GM21447 (cell line): Measurements from ENCODE around the gene ACTR3.
A peak's percentile ranks its signal among the peaks of the same experiment; 100 is the strongest.

Experiments used
- ATAC-seq: cut with Tn5 transposase; IDR thresholded peaks from one replicate; pipeline ENCODE4 v1.9.1; 2021; ENCODE audit not compliant: unreplicated experiment

The ACTR3 gene

DNA sequence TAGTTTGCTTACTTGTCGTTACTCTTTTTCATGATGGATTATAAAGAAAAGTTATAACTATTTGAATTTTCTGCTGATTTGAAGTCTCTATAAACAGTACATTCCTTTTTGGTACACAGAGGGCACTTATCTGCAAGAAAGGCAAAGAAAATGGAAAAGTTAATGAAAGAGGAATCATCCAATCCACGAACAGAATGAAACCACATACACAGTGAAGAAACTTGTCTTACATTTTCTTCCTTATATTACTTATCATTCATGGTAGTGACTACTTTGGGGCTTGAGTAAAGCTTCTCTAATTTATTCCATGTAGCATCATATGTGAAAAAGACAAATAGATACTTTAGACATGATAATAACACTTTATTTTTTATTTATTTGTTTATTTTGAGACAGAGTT lies 14.8 kb upstream of the ACTR3 start:
- ATAC-seq, result no peak

DNA sequence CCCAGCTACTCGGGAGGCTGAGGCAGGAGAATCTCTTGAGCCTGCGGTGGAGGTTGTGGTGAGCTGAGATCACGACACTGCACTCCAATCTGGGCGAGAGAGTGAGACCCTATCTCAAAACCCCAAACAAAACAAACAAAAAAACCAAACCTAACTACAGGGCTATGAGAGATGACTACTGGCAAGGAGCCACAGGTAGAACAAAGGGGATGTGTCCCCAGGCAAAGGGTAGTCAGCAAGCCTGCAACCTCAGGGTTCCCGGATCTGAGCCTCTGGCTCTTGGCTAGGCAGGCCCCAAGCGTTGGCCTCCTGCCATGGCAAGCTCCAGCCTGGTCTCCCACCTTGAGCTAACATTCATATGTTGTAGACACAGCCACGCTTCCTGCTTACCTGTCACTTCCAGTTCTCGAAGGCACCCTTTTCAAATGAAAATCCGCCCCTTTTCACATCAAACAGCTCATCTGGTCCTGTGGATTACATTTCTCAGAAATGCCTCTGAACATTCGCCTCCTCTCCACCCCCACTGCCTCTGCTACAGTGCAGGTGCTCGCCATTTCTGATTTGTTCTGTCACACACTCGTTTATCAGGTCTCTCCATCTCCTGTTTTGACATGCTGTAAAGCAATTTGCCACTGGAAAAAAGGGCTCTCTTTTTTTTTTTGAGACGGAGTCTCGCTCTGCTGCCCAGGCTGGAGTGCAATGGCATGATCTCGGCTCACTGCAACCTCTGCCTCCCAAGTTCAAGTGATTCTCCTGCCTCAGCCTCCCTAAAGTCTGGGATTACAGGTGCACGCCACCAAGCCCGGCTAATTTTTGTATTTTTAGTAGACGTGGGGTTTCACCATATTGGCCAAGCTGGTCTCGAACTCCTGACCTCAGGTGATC lies 13.1 kb upstream of the ACTR3 start:
- ATAC-seq, result no peak

DNA sequence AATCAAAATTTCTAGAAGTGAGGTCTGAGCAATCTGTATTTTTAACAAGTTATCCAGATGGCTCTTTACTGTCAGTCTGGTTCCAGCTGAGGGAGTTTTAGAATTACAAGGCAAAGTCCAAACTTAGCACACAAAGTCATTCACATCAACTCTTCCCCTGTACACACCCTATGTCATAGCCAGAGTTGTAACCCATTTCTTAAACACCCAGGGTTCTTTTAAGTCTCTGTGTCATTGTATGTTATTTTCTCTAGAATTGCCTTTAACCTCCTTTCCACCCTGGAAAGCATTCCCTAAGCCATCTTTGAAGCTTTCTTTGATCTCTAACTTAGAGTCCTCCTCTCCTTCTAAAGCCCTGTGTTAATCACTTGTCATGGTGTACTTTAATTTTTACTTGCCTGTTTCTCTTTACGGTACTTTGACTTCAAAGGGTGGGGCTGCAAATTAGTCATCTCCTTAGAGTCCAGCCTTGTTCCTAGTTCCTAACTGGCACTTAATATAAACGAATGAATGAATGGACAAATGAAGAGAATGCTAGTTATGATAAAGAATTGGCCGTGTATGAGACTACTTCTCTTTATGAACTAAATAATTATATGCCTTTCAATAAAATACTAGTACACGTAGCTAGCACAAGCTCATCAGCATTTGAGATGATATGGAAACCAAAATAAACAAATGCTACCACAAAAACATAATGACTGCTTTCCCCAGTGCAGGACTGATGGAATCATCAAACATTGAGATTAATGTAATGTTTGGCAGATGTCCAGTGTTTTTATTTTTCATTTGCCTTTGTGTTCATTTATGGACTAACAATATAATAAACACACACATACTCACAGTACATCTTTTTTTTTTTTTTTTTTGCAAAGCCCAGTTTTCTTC lies 11.9 kb upstream of the ACTR3 start:
- no peak for ATAC-seq

DNA sequence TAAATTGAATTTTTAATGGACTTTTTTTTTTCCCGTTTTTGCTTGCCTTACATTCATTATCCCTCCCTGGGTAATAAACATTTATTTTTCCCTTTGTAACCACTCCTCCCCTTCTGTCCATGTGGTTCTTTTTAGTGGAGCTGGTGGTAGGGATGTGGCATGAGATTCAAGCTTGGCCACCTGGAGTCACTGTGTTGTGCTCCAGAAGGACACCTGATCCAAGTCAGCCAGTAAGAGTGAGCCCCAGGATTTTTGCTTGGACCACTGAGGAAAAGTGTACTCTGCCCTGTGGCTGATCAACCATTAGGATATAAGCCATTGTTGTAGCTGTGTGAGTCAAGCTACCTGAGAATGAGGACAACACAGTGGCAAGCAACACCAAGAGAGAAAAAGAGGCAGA lies 11.1 kb upstream of the ACTR3 start:
- ATAC-seq, result no peak

DNA sequence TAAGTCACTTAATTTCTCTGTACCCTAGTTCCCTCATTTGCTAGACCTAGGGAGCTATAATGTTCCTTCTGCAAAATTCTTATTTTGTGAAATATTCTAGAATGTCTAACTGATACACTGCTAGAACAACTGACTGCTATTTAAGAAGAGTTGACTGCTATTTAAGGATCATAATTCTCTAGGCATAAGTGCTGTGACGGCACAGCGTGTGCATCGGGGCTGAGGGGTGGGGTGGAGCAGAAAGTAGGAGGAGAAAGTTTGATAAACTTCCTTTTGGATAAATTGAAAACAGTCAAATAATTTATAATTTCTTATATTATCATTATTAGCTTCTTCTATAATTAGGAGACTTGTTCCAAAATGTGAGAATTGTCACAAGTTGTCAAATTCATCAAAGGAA lies 10.4 kb upstream of the ACTR3 start:
- ATAC-seq, result no peak

DNA sequence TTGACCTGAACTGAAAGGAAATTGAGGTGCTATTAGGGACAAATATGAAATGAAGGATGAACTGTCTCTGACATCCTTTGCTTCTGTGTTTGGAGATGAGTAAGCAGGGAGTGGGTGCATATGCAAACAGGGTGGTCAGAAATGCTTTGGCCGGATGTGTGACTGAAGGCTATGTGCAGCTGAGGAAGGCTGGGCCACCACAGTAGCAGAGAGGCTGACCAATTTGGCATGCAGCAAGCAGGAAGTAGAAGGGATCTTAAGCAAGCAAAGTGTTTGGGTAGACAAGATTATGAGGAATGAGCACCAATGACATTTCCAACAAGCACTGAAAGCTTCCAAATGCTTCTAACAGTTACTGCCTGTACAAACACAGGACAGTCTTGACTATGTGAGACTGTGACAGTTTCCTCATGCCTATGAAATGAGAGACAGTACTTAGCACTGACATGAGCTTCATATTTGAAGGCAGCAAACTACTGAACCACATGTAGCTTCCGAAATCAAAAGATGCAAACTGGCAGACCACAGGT lies 3.3 kb upstream of the ACTR3 start:
- peak; percentile 66 for ATAC-seq

DNA sequence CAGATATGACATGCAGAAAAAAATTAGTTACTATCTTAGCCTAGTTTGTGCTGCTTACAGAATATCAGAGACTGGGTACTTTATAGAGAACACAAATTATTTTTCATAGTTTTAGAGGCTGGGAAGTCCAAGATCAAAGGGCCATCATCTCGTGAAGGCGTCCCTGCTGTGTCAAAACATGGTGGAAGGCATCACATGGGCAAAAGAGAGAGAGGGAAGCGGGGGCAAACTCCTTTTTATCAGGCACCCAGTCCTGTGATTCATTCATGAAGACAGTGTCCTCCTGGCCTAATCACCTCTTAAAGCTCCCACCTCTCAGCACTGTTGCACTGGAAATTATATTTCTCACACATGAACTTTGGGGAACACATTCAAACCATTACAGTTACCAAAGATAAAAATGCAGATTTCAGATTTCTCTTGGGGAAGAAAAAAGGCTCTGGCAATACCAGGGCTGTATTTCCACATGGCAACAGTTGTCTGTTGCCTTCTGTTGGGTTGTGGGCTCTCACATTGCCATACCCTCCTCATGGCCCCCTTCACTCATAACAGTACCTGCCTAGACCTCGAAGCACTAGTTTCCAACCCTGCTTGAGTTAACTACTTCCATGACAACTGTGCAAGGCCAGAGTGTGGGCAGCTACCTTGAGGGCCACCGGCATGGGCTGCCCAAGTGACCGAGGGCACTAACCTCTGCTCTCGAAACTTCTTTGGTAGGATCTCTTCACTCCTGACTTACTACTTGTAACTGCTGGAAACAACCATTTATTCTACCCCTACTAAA lies 2.7 kb upstream of the ACTR3 start:
- ATAC-seq, result no peak

DNA sequence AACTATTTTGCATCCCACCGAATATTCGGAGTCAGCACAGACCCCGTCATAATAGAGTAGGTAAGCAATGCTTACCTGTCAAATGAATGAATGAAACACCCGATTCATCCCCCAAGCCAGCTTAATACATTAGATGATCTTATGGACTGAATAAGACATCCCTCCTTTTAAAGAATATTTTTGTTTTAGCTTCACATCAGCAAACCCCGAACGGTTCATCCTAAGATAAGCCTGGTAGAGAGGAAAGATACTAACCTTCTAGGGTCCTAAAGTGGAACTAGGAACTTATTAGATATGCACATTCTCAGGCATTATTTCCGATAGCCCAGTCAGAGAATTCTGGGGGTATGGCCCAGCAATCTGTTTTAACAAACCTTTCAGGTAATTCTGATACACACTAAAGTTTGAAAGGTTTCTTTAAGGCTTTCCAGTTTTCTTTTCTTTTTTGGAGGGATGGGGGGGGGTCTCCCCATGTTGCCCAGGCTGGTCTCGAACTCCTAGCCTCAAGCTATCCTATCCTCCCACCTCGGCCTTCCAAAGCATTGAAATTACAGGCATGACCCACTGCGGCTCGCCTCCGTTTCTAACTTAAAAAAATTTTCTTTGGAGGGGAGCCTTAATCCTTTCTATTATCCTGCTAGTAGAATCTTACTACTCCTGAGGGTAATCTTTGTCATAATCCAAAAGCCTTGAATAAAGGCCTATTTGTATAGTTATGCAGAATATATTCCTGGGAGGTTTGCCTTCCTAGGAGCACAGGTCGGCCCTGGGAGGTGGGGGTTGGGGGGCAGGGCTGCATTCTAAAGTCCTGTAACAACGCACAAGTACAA lies 1.0 kb upstream of the ACTR3 start:
- no peak for ATAC-seq

DNA sequence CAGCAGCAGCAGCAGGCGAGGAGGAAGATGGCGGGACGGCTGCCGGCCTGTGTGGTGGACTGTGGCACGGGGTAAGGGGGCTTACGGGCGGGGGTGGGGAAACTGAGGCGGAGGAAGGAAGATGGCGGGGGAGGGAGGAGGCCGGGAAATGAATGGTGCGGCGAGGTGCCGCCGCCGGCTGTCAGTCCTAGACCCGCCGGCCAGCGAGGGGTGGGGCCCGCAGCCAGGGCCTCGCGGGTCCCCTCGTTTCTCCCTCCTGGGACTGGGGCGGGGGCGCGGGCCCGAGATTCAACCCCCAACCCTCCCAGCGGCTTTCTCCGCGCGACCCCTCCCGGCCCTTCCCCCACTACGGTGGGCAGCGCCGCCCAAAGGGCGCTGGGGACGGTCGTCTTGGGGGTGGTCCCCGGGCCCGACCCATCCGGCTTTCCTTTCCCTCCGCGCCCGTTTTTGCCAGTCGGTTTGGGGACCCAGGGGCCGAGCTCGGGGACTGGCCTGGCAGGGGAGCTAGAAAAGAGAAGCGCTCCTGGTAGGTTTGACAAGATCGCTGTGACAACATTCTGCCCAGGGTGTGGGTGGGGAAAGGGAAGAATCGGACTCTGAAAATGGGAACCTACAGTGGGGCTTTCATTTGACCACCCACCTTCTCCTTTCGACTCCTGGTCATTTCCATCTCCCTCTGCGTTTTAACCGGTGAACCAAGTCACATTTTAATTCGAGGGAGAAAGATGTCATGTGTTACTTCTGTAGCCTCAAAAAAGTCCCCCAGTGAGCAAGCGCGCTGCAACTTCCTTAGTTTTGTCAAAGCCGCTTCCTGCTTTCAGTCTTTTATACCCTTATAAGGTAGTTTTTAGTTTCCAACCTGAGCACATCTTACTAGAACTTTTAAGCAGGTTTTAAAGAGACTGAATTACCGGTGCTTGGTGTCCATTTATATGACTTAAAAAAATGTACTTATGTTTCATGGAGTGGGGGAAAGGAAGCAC lies 655 bp downstream of the ACTR3 start:
- peak; percentile 30 for ATAC-seq

DNA sequence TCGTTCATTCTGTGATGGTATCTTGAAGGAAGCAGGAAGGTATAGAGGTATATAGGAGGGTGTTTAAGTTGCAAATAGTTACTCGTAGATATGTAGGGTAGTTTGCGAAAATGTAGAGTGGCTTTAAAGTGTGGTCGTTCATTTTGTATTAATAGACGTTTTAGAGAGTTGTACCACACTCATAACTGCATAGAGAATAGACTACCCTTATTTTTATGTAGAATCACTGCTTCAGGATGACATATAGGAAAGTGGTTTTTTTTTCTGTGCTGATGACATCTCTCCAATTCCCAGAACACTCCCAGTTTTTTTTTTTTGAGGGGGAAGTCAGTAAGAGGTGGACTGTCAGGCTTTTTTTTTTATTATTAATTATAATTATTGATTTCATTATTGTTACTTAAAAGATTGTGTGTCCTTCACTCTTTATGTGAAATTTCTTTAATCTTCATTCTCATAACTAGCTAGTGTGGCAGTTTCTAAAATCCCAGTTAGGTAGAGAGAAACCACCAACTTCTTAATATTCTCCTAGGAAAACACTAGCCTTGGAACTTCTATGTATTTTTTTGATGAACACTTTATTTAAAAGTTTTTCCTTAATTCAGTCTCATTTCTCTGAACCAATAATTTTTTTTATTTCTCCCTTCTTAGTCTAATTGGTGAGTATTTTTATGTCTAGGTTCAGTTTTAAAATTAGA lies 1.5 kb downstream of the ACTR3 start:
- ATAC-seq, result no peak

DNA sequence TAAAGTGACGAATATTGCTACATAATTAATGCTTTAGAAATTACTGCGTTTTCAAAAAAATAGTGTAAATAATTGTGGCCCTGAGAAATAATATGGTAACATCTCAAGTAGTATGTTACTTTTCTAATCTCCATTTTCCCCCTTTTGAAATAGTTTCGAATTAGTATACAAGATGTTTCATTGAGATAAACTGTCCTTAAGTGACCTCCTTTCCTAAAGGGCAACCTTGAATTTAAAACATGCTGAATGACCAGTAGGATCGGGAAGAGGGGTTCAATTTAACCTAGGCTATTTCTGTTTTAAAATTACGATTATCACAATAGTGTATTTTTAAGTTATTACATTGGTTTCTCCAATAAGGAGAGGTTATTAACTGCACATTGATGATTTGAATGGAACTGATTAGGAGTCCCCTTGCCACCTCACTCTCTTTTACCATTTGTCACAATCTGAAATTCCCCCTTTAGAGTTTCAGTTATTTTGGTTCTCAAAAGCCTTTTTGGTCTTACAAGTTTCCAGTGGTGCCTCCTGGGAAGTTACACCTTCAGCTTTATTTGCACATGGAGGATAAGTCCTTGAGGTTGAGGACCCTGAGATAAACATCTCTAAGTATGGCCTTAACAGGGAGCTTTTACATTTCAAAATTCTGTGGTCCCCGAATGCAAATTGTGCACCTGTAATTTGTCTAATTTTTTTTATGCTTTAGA lies 2.3 kb downstream of the ACTR3 start:
- no peak for ATAC-seq

DNA sequence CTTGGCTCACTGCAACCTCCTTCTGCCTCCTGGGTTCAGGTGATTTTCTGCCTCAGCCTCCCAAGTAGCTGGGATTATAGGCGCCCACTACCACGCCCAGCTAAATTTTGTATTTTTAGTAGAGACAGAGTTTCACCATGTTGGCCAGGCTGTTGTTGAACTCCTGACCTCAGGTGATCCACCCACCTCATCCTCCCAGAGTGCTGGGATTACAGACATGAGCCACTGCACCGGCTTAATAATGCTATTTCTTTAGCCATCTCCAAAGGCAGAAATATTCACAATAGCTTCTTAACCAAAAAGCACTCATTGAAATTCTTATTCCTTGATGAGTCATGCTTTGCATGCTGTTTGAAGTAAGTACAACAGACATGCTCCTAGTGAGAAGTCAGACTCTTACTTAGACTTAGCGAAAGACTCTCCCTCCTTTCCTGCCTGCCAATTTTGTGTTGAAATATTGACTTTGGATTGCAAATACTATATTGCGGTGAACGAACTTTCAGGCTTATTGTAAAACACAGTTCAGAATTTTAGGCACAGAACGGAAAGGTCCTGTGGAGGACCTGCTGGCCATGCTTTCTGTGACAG lies 4.4 kb downstream of the ACTR3 start:
- no peak for ATAC-seq

DNA sequence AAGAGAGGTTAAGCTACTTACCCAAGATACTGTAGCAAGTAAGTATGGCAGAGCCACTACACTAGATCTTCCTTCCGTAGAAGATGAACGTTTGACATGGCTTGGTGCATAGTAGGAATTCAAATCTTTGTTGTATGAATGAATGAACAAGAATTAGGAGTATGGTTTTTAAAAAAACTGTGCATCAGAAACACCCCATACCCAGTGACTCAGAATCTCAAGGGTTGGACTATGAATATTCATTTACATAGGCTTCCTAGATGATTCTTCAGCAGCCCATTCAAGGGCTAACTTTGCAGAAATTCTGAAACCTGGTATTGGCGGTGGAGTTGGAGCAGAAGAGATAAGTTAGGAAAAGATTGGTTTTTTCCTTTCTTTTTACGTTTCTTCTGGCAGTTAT lies 5.4 kb downstream of the ACTR3 start:
- no peak for ATAC-seq

DNA sequence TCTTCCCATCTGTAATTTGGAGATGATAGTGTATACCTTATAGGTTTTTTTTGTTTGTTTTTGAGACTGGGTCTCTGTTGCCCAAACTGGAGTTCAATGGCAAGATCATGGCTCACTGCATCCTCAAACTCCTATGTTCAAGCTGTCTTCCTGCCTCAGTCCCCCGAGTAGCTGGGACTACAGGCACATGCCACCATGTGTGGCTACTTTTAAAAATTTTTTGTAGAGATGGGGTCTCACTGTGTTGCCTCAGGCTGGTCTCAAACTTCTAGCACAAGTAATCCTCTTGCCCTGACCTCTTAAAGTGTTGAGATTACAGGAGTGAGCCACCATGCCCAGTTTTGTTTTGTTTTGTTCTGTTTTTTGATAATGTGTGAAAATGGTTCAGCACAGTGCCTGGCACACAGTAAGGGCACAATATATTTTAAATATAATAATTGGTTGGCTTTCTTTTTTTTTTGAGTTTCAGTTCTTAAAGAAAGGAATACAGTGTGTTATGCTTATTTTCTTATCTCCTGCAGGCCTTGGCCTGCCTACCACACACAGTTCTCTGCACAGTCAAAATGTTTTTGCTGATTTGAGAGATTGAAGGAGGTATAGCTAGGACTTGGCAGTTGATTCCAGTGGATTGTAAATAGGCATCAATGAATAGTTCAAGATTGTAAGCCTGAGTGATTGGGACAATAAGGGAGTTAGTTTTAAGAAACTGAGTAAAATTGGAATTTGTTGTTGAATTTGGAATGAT lies 6.1 kb downstream of the ACTR3 start:
- no peak for ATAC-seq

DNA sequence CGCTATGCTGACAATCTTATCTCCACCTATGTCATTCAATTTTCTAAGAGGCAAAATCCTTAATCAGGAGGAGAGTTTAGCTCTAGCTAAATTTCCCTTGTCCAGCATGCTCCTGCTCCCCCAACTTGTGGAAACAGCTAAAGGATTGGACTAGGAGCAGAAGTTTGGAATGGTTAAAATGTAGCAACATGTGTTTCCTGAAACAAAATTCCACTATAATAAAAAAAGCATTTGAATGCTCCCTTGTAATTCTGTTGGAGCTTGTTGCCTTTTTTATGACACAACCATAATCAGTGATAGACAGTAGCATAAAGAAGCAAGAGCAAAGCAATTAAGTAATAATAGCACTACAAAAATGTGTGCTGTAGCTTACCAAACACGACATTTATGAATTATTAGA lies 6.9 kb downstream of the ACTR3 start:
- no peak for ATAC-seq

DNA sequence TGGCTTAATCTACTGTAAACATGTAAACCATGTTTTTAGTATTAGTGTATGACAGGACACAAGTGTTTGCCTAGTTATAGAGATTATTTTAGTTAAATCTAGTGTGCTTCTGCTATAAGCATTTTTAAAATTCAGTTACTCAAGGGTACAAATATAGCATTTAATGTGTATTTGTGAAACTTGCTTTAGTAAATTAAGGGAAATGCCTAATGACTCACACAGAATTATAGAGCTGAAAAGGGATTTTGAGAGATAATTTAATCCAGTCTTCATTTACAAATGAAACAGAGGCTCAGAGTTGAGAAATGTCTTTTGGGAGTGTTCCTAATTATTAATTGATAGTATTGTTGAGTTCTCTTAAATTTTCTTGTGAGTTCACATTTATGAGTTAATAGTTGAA lies 8.2 kb downstream of the ACTR3 start:
- ATAC-seq, result no peak

DNA sequence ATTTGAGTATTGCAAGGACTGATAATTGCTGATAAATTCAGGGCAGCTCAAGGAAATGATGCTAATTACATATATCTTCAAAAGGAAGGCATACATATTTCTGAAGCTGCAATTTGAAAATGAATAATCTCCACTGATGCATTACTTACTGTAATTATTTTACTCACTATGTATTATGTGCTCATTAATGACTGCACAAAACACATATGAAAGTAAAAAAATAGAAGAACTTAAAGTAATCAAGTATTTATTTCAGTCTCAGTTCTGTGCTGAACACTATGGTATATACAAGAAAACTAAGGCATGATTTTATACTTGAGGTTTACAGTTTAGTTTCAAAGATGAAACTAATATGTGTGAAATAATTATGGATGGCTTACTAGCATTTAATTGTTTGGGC lies 9.3 kb downstream of the ACTR3 start:
- ATAC-seq, result no peak
